Measurements from ENCODE around the gene MNX1. TPM values are rescaled to one million over a fixed set of nuclear protein-coding genes. Genes with fewer than 3 reads are reported as not detected.
A peak's percentile ranks its signal among the peaks of the same experiment; 100 is the strongest.

MNX1 gene
- total RNA-seq, 1 donor from 2014 or later: not detected

- DNase-seq: no peak
Observed at GRCh38 chr7:157001920-157002818, 8.3 kb downstream of the MNX1 start.

GRCh38 chr7:157000741-157001653 lies 9.5 kb downstream of the MNX1 start:
- DNase-seq: no peak

- DNase-seq: no peak
Observed at GRCh38 chr7:156999958-157000726, 10.3 kb downstream of the MNX1 start.

- no peak for DNase-seq
Observed at GRCh38 chr7:156998988-156999957, 11.2 kb downstream of the MNX1 start.

- DNase-seq: no peak
Observed at GRCh38 chr7:156994417-156994816, 16.0 kb downstream of the MNX1 start.

GRCh38 chr7:156993925-156994235 lies 16.6 kb downstream of the MNX1 start:
- DNase-seq: no peak

- DNase-seq: no peak
Observed at GRCh38 chr7:156993021-156993924, 17.2 kb downstream of the MNX1 start.

- no peak for DNase-seq
Observed at GRCh38 chr7:156989766-156990535, 20.5 kb downstream of the MNX1 start.

GRCh38 chr7:156988343-156989185 lies 21.9 kb downstream of the MNX1 start:
- DNase-seq: no peak

GRCh38 chr7:156986378-156986777 lies 24.1 kb downstream of the MNX1 start:
- DNase-seq: no peak

GRCh38 chr7:156985101-156985992 lies 25.1 kb downstream of the MNX1 start:
- DNase-seq: no peak

- DNase-seq: no peak
Observed at GRCh38 chr7:156984174-156984891, 26.1 kb downstream of the MNX1 start.

GRCh38 chr7:156979711-156980110 lies 30.8 kb downstream of the MNX1 start:
- DNase-seq: no peak

- no peak for DNase-seq
Observed at GRCh38 chr7:156979007-156979606, 31.4 kb downstream of the MNX1 start.

GRCh38 chr7:156975620-156976019 lies 34.8 kb downstream of the MNX1 start:
- DNase-seq: no peak

GRCh38 chr7:156969972-156970420 lies 40.5 kb downstream of the MNX1 start:
- DNase-seq: peak; percentile 37

Measured in dermis blood vessel endothelial cell (primary cell).